OCI-LY7 (cell line): ENCODE results near the gene KIFC1.

Source experiments
- EZH2phosphoT487 ChIP-seq: fragments of 200-600 bp; sonication (generic); IDR thresholded peaks from 2 replicates; pipeline ENCODE4 v1.6.1; 2018; ENCODE audit warnings: low read depth, borderline replicate concordance, mild to moderate bottlenecking, mixed run types, antibody characterized with exemption, low read length, moderate library complexity, mixed read lengths
- TF ChIP-seq, protein P1 (sequence below): fragments of 200-600 bp; sonication (generic); conservative IDR thresholded peaks from 2 replicates; pipeline ENCODE4 v1.5.1; 2014; ENCODE audit warnings: mild to moderate bottlenecking, antibody characterized with exemption, low read length, moderate library complexity, mixed read lengths

DNA sequence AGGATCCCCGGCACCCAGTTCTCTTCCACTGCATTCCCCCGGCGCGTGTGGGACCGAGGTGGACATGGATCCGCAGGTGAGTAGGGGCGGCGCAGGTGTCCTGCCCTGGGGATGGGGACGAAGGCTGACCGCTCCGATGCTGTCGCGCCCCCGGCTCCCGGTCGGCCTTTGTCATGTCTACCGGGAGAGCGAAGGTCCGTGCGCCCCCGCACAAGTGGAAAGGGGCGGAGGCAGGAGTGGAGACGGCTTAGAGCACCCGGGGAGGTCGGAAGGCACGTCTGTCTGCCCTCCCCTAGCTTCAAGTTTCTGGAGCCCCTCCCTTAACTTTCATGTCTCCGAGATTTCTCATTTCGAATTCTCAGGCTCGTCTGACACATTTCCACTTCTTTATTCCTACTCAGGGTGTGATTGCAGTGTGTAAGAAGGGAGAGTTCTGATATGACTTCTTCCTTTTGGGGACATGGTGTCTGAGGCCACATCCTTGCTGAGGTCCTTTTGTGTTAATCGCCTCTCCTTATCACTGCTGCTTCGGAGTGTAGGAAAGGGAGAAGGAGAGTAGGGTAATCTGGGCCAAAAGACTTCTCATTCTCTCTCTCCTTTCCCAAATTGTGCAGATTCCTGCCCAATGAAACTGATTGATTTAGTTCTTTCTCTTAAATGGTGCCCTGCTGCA is 435 bp downstream of the KIFC1 start:
- TF ChIP-seq, protein P1, sequence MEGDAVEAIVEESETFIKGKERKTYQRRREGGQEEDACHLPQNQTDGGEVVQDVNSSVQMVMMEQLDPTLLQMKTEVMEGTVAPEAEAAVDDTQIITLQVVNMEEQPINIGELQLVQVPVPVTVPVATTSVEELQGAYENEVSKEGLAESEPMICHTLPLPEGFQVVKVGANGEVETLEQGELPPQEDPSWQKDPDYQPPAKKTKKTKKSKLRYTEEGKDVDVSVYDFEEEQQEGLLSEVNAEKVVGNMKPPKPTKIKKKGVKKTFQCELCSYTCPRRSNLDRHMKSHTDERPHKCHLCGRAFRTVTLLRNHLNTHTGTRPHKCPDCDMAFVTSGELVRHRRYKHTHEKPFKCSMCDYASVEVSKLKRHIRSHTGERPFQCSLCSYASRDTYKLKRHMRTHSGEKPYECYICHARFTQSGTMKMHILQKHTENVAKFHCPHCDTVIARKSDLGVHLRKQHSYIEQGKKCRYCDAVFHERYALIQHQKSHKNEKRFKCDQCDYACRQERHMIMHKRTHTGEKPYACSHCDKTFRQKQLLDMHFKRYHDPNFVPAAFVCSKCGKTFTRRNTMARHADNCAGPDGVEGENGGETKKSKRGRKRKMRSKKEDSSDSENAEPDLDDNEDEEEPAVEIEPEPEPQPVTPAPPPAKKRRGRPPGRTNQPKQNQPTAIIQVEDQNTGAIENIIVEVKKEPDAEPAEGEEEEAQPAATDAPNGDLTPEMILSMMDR, result no peak
- no peak for TF ChIP-seq EZH2phosphoT487
